ENCODE measurements around the gene PAQR5.
A peak's percentile ranks its signal among the peaks of the same experiment; 100 is the strongest.
"Not testable (repeated sequence)": the region's sequence is repeated elsewhere in the genome, so short reads cannot be mapped to it uniquely, and the experiment has no call there.

The PAQR5 gene

DNA sequence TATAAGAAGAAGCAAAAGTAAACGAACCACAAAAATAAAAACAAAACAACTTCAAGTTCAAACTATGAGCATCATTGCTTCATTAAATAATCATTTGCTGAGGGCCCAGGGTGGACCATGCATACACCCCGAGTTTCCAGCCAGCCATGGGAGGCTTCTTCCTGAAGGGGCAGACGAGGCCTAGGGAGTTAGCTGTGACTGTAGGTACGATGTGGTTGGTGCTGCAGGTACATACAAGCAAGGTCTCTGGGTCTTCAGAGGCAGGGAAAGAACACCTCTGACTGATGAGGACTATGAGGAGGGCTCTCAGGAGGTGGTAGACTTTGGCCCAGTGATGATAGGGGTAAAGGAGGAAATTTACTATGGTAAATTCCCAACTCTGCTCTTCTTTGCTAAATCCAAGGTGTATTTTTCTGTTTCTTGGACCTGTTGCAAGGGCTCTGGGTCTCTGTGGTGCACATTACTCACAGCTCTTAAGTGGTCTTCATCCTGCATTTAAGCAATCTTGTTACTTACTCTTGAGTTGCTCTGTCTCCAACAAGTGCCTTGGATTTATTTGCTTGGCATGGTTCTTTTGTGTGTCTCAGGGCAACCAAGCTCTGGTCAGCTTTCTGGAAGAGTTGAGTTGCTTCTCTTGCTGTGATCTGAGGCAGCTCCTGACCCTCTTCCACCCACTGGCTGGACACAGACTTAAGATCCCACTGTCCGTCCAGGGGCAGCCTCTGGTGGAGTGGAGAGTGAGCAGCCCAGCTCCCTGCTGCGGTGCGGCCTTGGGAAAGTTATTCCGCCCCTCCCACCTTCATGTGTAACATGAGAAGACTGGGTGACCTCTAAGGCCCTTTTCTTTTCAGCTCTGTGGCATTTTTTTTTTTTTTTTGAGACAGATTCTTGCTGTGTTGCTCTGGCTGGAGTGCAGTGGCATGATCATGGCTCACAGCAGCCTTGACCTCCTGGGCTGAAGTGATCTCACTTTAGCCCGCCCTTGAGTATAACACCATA lies 59.4 kb downstream of the PAQR5 start:
- DNase-seq (ENCODE audit: low read depth) = no peak

DNA sequence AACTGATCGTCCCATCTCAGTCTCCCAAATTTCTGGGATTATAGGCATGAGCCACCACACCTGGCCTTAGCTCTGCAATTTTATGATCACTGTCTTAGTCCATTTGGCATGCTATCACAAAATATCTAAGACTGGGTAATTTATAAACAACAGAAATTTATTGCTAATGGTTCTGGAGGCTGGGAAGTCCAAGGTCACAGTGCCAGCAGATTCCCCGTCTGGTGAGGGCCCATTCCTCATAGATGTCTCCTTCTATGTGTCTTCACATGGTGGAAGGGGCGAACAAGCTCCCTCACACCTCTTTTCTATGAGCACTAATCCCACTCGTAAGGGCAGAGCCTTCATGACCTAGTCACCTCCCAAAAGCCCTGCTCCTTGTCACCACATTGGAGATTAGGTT lies 60.1 kb downstream of the PAQR5 start:
- DNase-seq (ENCODE audit: low read depth) = no peak

DNA sequence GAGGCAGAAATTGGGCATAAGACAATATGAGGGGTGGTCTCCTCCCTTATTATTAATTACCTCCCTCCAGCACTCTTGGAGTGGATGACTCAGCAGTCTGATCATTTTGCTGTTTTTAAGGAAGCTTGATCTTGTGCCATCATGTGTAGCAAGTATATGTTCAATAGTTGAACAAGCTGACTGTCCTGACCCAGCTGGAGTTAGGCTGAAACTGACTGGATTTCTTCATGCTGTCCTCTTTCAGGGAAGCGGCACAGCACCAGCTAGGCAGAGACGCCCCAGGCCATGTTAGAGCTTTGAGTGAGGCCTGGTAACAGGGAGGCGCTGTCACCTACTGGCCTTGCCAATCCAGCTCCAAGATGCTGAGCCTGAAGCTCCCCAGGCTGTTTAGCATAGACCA lies 61.0 kb downstream of the PAQR5 start:
- no peak for DNase-seq (ENCODE audit: low read depth)

DNA sequence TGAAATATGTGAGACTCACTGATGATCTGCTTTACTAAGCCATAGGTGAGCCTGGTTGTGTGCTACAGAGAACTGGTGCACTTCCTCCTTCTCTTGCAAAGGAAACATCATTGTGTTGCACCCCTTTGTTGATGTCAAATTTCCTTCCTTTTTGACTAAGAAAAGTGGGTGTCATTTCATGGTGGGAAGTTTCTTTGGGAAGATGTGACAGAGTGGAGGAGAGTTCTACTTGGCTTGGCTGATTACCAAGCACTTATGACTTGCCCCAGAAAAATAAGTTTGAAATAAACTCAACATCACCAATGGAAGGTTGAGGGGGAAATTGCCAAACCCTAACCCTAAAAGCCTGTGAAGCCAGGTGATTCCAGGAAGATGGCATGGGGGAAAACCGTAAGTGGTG lies 61.9 kb downstream of the PAQR5 start:
- DNase-seq (ENCODE audit: low read depth) = no peak

DNA sequence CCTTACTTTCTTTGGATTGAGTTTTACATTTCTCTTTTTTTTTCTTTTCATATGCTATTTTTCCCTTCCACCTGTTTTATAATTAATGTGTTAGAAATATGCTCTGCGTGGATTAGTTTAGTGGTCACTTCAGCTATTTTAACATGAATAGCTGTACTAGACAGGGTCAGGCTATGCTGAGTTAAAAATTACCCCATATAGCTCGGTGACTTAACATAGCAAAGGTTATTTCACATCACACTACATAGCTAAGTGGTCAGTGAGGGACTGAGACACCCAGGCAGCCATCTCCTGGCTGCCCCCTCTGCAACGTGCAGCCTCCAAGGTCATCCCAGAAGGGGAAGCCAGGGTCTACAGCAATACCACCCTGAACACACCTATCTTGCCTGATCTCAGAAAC lies 68.5 kb downstream of the PAQR5 start:
- no peak for DNase-seq (ENCODE audit: low read depth)

DNA sequence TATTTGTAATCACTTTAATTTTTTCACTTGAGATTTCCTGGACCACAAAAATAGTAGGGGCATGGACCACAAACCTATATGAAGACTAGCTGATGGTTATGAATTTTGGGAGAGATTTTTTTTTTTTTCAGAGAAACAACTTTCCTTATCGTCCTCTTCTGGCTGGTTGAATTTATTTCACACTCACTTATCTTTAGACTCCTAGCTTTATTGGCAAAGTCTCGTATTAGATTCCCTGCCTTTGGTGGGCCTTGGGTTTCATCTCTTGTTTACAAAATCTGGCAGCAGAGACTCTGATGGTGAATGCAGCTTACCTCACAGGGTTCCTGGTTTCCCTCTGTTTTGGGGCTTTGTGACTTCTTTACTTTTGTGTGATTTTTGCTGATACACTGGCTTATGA lies 70.9 kb downstream of the PAQR5 start:
- no peak for DNase-seq (ENCODE audit: low read depth)

DNA sequence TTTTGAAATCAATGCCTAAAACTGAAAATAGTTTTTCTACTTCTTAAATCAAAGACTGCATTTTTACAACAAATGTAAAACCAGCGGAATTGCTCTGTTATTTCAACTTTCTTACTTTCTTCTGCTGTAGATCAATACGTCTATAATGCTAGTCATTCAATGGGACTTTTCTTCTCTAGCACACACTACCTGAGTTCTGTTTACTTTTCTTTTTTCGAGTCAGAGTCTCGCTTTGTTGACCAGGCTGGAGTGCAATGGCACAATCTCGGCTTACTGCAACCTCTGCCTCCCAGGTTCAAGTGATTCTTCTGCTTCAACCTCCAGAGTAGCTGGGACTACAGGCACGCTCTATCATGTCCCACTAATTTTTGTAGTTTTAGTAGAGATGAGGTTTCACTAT lies 74.7 kb downstream of the PAQR5 start:
- no peak for DNase-seq (ENCODE audit: low read depth)

DNA sequence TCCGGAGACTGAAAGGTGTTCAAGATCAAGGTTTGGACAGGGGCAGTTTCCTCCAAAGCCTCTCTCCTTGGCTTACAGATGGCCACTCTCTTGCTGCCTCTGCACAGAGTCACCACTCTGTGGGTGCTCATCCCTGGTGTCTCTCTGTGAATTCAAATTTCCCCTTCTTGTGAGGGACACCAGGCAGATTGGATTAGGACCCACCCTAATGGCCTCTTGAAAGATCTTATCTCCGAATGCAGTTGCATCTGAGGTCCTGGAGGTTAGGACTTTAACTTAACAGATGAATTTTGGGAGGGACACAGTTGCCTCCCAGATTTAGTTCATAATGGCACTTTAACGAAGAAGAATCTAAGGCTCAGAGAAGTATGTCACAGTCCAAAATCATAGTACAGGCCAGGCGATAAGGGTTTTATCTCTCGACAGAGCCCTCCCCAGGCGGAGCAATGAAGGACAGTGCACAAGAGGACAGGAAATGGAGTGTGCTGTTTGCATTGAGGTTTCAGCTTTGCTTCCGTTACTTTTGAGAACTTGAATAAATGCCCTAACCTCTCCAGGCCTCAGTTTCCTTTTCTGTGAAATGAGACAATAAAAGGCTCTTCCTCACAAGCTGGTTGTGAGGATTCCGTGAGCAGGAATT lies 76.6 kb downstream of the PAQR5 start:
- DNase-seq (ENCODE audit: low read depth) = no peak

DNA sequence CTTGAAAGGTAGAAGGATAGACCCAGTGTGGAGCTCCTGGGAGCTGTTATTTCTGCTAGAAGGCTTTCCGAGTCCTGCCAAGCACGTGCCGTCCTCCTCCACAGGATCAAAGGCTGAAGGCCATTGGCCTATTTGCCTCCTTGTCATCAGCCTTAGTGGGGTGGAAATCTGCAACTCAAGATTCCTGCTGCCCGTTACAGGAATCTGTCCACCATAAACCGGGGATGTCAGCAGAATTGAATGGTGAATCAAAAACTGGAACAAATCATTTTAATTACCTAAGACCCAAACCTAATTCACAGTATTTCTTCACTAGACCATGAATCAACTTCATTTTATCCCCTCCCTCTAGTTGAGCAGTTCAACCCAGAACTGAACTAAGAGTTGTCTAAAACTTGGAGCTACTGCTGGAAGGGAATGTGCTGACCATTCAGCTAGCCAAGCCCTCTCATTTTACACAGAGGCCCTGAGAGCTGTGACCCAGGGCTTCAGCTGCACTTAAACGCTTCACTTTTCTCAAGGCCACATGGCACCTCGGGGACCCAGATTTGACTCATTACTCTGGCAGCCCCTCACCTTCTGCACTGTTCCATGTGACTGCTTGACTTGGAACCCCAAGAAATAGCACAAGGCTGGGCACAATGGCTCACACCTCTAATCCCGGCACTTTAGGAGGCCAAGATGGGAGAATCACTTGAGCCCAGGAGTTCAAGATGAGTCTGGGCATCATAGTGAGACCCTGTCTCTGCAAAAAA lies 78.7 kb downstream of the PAQR5 start:
- no peak for DNase-seq (ENCODE audit: low read depth)

DNA sequence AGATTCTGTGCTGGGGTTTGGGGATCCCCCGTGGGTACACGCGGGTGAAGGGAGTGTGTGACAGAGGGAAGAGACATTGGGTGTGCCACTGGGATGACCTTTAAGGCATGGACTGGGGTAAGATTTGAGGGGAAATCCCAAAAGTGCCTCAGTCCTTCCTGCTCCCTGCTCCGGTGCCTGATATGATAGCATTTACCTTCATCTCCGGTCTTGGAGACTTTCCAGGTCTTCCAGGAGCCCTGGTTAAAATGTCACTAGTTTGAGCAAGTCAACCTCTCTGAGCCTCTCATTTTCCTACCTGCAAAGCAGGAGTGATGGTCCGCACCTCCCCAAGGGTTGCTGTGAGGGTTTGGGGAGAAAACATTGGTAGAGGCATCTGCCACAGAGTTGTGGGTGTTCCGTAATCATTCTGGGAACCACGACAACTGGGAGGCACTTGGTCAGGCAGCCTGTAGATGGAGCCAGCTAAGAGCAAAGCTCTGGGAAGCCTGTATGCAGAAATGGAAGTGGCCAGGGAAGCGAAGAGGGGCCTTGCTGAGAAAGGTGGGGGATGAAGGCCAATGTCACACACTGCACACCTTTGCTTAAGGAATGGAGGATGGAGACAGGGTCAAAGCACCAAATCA lies 81.5 kb downstream of the PAQR5 start:
- no peak for DNase-seq (ENCODE audit: low read depth)

DNA sequence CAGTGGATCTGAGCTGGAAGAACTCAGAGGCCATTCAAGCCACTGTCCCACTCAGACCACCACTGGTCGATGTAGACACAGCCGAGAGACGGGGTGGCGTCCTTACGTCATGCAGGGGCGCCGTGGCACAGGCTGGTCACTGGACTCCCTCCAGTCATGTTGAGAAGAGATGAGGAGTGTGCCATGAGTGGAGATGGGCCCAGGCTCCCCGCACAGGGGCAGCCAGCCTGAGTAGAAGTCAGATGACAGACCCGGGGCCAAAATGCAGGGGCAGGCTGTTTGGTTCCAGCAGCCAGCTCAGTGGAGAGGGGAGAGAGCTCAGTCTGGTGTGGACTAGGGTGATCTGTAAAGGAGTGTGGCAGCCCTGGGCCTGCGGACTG lies 82.0 kb downstream of the PAQR5 start:
- no peak for DNase-seq (ENCODE audit: low read depth)

DNA sequence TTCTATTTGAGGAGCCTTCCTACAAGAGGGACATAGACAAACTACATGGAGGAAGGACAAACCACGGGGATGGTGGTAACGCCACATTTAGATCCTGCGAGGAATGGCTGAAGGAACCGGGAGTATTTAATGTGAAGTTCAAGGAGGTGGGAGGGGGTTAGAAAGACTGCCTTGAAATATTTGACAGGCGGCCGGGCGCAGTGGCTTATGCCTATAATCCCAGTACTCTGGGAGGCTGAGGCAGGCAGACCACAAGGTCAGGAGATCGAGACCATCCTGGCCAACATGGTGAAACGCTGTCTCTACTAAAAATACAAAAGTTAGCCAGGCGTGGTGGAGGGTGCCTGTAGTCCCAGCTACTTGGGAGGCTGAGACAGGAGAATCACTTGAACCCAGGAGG lies 83.5 kb downstream of the PAQR5 start:
- not testable (repeated sequence) for DNase-seq (ENCODE audit: low read depth)

DNA sequence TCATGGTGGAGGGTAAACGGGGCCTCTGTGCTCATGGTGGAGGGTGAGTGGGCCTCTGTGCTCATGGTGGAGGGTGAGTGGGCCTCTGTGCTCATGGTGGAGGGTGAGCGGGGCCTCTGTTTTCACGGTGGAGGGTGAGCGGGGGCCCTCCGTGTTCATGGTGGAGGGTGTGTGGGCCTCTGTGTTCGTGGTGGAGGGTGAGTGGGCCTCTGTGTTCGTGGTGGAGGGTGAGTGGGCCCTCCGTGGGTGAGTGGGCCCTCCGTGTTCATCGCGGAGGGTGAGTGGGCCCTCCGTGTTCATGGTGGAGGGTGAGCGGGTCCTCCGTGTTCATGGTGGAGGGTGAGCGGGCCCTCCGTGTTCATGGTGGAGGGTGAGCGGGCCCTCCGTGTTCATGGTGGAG lies 85.4 kb downstream of the PAQR5 start:
- not testable (repeated sequence) for DNase-seq (ENCODE audit: low read depth)

DNA sequence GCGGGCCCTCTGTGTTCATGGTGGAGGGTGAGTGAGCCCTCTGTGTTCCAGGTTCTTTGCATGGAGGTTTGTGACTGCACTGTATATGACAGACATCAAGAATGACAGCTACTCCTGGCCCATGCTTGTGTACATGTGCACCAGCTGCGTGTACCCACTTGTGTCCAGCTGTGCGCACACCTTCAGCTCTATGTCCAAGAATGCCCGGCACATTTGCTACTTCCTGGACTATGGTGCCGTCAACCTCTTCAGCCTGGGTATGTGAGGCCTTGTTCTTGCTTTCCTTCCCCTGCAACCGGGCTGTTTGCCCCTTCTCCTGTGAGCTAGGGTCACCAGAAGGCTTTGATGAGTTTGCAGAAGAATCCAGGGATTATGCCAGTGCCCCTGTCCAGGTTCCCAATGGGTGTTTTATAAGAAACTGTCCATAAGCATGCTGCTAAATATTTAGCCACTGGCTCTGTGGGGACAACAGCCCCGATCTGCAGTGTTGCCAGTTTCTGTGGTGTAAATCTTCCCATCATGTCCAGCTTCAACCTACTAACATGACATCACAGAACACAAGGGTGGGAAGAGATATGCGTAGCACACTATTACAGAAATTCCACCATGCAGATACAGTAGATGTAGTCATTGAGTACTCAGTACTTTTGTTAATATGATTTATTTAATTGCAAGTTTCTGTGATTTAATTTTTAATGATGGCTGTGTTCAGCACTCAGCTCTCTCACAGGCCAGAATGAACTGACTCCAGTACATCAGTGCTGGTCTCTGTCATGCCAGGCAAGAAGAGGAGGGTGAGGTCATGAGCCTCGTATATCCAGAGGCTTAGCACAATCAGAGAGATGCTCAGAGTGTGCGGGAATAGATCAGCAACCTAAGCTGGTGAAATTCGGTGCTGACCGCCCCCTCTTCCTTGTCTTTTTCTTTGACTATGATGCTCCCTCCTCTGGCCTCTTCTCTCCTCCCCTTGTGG lies 86.2 kb downstream of the PAQR5 start:
- DNase-seq (ENCODE audit: low read depth) = no peak

DNA sequence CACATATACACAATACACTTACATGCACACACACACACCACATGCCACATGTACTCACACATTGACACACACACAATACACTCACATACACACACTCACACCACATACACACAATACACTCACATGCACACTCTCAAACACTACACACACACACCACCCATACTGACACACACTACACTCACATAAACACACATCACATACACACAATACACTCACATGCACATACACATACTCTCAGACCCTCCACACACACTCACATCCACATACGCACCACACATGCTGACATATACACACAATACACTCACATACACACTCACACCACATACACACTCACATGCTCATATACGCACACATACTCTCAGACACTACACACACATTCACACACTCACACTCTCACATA lies 87.1 kb downstream of the PAQR5 start:
- DNase-seq (ENCODE audit: low read depth) = no peak

DNA sequence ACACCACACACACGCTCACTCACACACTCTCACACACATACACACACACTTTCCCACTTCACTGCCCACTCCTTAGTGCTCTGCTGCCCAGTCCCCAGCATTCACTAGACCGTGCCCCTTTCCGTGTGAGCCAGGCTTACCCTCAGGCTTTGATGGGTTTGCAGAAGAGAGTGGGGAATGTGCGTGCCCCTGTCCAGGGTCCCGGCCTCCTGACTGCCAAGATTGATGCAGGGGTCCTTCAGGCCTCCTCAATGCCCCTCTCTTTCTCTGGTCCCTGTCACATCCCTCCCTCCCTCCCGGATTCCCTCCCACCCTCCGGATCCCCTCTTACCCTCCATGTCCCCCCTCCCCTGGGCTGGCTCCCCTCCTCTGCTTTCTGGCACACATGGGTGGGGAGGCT lies 87.6 kb downstream of the PAQR5 start:
- no peak for DNase-seq (ENCODE audit: low read depth)

DNA sequence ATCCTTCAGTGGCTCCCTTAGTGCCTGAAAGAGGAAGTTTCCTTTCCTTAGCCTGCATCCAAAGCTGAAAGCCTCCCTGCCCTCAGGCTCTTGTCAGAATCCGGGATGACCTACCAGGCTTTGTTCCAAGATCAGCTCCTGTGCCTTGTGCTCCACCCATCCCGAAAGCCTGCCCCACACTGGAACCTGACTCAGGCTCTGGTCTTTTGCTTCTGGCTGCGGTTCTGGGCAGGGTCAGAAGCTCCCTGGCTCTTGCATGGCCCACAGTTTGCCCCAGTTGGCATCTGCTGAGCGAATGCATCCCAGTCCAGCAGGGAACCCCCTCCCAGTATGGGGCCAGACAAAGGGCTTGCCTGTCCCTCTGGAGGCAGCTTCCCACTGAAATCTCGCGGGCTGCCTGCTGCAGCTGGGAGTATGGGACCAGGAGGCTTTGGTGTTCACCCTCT lies 89.6 kb downstream of the PAQR5 start:
- DNase-seq (ENCODE audit: low read depth) = peak; percentile 47

DNA sequence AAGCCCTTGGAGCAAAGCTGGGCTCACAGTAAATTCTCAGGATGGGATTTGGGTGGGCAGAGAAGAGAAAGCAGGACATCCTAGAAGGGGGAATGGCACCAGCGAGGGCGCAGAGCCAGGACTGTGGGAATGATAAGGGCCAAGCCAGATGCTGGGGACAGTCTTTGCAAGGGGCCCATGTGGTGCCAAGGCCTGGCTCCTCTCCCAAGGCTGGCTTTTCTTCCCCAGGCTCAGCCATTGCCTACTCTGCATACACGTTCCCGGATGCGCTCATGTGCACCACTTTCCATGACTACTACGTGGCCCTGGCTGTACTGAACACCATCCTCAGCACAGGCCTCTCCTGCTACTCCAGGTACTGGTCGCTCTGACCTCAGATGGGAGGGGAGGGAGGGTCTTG lies 90.7 kb downstream of the PAQR5 start:
- no peak for DNase-seq (ENCODE audit: low read depth)

DNA sequence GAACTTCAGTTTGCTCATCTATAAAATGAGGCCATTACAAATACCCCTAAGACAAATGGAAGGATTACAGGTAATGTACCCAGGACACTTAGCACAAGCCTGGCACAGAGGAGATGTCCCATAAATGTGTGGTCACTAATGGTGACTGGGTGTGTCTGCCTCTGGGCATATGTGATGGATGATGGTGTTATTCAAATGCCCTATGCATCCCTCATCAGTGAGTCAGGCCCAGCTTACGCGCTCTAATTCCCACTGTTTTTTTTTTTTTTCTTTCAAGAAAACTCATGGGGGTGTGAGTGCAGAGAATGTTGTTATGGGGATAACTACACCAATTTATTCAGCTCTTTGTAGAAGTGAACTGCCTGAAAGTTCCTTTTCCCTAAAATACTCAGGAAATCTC lies 91.9 kb downstream of the PAQR5 start:
- no peak for DNase-seq (ENCODE audit: low read depth)

DNA sequence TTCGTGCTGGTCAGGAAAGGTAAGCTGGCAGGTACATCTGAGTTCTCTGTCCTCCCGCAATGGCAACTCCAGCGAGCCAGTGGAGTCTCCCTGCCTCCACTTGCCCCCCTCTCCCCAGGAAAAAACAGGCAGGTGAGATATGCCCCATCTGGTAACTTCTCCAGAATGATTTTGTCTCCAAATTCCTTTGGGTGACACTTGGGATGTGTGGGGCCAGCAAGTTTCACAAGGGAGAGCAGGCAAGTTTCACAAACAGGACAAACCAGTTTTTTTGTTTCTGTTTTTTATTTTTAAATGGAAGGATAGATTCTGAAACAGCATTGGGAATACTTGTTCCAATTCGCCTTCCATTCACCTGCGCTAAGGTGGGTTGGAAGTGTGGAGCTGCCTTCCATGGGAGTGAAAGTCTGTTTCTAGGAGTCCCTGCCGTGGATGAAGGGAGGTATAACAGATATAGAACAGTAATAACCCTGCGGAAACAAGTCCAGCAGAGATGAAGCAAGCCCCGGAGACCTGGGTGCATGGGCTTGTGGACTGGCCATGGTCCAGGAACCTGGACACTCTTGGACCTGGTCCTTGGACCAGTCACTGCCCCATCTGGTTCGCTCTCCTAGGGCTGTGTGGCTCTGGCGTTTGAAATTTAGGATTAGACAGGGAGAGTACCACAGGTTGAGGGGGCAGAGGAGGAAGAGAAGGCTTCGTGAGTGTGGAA lies 92.5 kb downstream of the PAQR5 start:
- DNase-seq (ENCODE audit: low read depth) = no peak

All from fibroblast of the conjunctiva (primary cell).